ENCODE data around the gene TRANK1. TPM values are rescaled to one million over a fixed set of nuclear protein-coding genes. Genes with fewer than 3 reads are reported as not detected.

TRANK1 gene
- total RNA-seq, 4 donors from 2014 or later, result 2.1 to 4.6 (median 2.4) TPM

DNA sequence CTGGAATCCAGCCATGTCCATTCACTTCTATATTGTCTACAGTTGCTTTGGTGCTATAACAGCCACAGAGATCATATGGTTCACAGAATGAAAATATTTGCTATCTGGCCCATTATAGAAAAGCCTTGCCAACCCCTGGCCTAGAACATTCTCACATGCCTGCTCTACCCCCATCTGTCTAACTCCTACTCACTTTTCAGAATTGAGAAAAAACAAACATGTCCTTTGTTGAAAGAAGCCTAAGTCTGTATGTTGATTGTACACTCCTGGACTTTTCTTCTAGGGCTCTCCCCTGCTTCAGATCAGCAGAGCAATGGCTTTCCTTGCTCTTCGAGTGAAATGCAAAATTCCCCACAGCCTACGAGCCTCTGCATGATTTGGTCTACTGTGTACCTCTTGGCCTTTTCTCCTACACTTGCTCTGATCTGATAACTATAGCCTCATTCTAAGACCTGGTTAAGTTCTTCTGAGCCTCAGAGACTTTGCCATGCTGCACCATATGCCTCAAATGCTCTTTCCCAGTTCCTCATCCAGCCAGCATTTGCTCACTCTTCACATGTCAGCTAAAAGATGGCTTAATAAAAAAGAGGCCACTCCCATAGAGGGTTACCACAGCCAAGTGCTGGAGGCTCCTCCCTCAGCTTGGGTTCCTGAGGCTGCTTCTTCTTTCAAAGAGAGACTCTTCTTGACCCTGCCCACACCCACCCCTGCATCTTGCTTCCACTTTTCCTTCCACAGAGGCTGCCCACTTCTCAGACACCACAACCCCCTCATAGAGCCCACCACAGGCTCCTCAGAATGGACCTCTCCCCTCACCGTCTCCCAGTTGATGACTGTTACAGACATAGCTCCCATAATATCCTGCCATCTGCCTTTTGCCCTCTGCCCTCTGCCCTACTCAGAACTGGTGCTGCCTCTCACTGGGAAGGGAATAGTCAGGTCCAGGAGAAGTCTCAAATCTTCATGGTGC, 157.6 kb downstream of the TRANK1 start:
- no peaks in the 10 kb centered on the region for H3K27me3 ChIP-seq
- no peak overlapping the region for H3K27ac ChIP-seq
- ATAC-seq (peak in 1 of 2 donors; percentile 44), DNase-seq (peak; percentile 3 to 17)
- no peaks in the 10 kb centered on the region for H3K4me1 ChIP-seq
- H3K9me3 ChIP-seq, result no peaks in the 10 kb centered on the region
- intact Hi-C loops (cut with DNase I; ENCODE audit: low total_unique reads), result no loop called here
- H3K36me3 ChIP-seq, result no peaks in the 10 kb centered on the region
- no peak for TF ChIP-seq POLR2A (IDR thresholded peaks at IDR 0.05)
- TF ChIP-seq, protein P1, sequence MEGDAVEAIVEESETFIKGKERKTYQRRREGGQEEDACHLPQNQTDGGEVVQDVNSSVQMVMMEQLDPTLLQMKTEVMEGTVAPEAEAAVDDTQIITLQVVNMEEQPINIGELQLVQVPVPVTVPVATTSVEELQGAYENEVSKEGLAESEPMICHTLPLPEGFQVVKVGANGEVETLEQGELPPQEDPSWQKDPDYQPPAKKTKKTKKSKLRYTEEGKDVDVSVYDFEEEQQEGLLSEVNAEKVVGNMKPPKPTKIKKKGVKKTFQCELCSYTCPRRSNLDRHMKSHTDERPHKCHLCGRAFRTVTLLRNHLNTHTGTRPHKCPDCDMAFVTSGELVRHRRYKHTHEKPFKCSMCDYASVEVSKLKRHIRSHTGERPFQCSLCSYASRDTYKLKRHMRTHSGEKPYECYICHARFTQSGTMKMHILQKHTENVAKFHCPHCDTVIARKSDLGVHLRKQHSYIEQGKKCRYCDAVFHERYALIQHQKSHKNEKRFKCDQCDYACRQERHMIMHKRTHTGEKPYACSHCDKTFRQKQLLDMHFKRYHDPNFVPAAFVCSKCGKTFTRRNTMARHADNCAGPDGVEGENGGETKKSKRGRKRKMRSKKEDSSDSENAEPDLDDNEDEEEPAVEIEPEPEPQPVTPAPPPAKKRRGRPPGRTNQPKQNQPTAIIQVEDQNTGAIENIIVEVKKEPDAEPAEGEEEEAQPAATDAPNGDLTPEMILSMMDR (IDR thresholded peaks at IDR 0.05 in 4 of 5, conservative IDR thresholded peaks at IDR 0.05 in 1 of 5), result no peak
- in situ Hi-C loops (cut with MboI; ENCODE audit: low sequenced_read_pairs in 4 of 4), result no loop called here
- no peak overlapping the region for H3K4me3 ChIP-seq

- in situ Hi-C loops (cut with MboI; ENCODE audit: low sequenced_read_pairs in 4 of 4) (no loop called here), intact Hi-C loops (cut with DNase I; ENCODE audit: low total_unique reads) (no loop called here)
- H3K27me3 ChIP-seq, result no peaks in the 10 kb centered on the region
- no peaks in the 10 kb centered on the region for H3K4me1 ChIP-seq
- ATAC-seq (no peak), DNase-seq (no peak)
- no peaks in the 10 kb centered on the region for H3K9me3 ChIP-seq
- H3K4me3 ChIP-seq, result no peak overlapping the region
- H3K27ac ChIP-seq, result peak overlapping the region in 2 of 4 donors; percentile 23 to 36
- TF ChIP-seq, protein P1 (IDR thresholded peaks at IDR 0.05 in 4 of 5, conservative IDR thresholded peaks at IDR 0.05 in 1 of 5), result no peak
- no peak for TF ChIP-seq POLR2A (IDR thresholded peaks at IDR 0.05)
- H3K36me3 ChIP-seq, result no peaks in the 10 kb centered on the region
Measured at GRCh38 chr3:36784138-36784635, 160.7 kb downstream of the TRANK1 start.

- in situ Hi-C loops (cut with MboI; ENCODE audit: low sequenced_read_pairs in 4 of 4), result no loop called here
- Histone ChIP-seq H3K27ac (no peak overlapping the region), H3K27me3 (no peaks in the 10 kb centered on the region), H3K4me3 (no peak overlapping the region), H3K4me1 (no peaks in the 10 kb centered on the region), H3K9me3 (no peaks in the 10 kb centered on the region), H3K36me3 (no peaks in the 10 kb centered on the region)
- DNase-seq (no peak), ATAC-seq (no peak)
- intact Hi-C loops (cut with DNase I; ENCODE audit: low total_unique reads), result no loop called here
- TF ChIP-seq, protein P1 (IDR thresholded peaks at IDR 0.05 in 4 of 5, conservative IDR thresholded peaks at IDR 0.05 in 1 of 5), result no peak
- no peak for TF ChIP-seq POLR2A (IDR thresholded peaks at IDR 0.05)
Measured at GRCh38 chr3:36777424-36778218, 167.2 kb downstream of the TRANK1 start.

Other genes with a start within 250 kb of the TRANK1 start
- under 1 TPM; 0.10 to 0.55 (median 0.47) TPM for gene DCLK3, start 180.5 kb downstream of the TRANK1 start, total RNA-seq
- 10 to 100 TPM in 1 of 4 donors, 1 to 10 TPM in 3; 5.3 to 10.1 (median 8.6) TPM for gene EPM2AIP1, start 48.1 kb upstream of the TRANK1 start, total RNA-seq
- gene MLH1, start 48.5 kb upstream of the TRANK1 start, total RNA-seq, result 10 to 100 TPM; 25.2 to 52.5 (median 36.4) TPM
- 100 to 1,000 TPM in 2 of 4 donors, 10 to 100 TPM in 2; 85.7 to 103 (median 100.0) TPM for gene LRRFIP2, start 229.5 kb upstream of the TRANK1 start, total RNA-seq